OCI-LY1 (cell line): ENCODE data around the gene TRMT61A.

Experiments
- EZH2 ChIP-seq: fragments of 200-600 bp; sonication (generic), shearing (Covaris generic); IDR thresholded peaks from 2 replicates; pipeline ENCODE4 v1.8.0; 2017; ENCODE audit warnings: borderline replicate concordance, mixed run types, mild to moderate bottlenecking, antibody characterized with exemption, low read length, moderate library complexity, mixed read lengths
- TF ChIP-seq, protein P1 (sequence below): fragments of 200-600 bp; sonication (generic), shearing (Covaris generic); IDR thresholded peaks from 2 replicates; pipeline ENCODE4 v1.5.1; 2017; ENCODE audit warnings: mild to moderate bottlenecking, antibody characterized with exemption, low read length, moderate library complexity, mixed read lengths

DNA sequence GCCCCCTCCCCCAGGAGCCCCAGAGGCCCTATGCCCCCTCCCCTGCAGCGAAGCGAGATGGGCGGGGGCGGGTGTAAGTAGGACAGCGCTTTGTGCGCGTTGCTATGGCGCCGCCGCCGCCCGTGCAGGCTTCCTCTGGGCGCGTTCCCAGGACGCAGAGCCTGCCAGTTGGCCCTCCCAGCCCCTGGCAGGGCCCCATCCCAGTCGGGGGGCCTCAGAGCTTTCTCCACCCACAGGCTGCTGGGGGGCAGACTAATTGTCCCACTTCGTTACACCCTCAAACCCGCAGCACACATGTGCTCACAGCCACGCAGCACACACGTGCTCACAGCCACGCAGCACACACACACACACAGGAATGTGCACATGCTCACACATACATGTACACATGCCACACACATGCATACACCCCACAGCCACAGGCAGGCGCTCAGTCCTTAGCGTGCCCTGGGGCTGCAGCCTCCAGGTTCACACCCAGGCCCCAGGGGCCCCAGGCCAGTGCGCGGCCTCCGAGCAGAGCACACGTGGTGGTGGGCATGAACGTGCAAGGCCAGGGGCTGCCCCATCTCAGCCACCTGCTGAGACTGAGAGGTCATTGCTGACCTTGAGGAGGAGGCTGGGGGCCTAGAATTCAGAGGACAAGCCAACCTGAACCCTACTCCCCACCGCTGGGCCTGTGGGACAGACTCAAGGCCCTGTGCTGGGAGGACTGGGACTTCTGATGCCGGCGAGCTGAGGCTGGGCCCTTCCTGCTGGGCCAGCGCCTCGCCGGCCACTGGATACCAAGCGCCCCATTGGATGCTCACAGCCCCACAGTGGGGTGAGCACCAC, 15.6 kb downstream of the TRMT61A start:
- TF ChIP-seq, protein P1, sequence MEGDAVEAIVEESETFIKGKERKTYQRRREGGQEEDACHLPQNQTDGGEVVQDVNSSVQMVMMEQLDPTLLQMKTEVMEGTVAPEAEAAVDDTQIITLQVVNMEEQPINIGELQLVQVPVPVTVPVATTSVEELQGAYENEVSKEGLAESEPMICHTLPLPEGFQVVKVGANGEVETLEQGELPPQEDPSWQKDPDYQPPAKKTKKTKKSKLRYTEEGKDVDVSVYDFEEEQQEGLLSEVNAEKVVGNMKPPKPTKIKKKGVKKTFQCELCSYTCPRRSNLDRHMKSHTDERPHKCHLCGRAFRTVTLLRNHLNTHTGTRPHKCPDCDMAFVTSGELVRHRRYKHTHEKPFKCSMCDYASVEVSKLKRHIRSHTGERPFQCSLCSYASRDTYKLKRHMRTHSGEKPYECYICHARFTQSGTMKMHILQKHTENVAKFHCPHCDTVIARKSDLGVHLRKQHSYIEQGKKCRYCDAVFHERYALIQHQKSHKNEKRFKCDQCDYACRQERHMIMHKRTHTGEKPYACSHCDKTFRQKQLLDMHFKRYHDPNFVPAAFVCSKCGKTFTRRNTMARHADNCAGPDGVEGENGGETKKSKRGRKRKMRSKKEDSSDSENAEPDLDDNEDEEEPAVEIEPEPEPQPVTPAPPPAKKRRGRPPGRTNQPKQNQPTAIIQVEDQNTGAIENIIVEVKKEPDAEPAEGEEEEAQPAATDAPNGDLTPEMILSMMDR = no peak
- no peak for TF ChIP-seq EZH2
